Ectodermal cell (in vitro differentiated cells): ENCODE results near the gene CHCHD3.

ENCODE experiments used
- H3K27ac ChIP-seq: 2 replicates; pipeline ENCODE4 v1.7.0; 2013; ENCODE audit warnings: mild to moderate bottlenecking, low read depth, low read length; ENCODE audit not compliant: insufficient read depth, poor library complexity, severe bottlenecking
- H3K27me3 ChIP-seq: 2 replicates; pipeline ENCODE4 v1.7.0; 2013; ENCODE audit warnings: mild to moderate bottlenecking, low read length; ENCODE audit not compliant: insufficient read depth, control insufficient read depth, poor library complexity, severe bottlenecking
- H3K36me3 ChIP-seq: one replicate; pipeline ENCODE4 v1.7.0; 2013; ENCODE audit warnings: low read length; ENCODE audit not compliant: control insufficient read depth, insufficient read depth
- H3K4me1 ChIP-seq: one replicate; pipeline ENCODE4 v1.7.0; 2013; ENCODE audit warnings: low read length; ENCODE audit not compliant: control insufficient read depth, insufficient read depth
- H3K4me3 ChIP-seq: 2 replicates; pipeline ENCODE4 v1.7.0; 2013; ENCODE audit warnings: low read depth, low read length, control low read depth; ENCODE audit not compliant: insufficient read depth
- H3K9me3 ChIP-seq: 2 replicates; pipeline ENCODE4 v1.7.0; 2013; ENCODE audit warnings: mild to moderate bottlenecking, low read length, moderate library complexity; ENCODE audit not compliant: control insufficient read depth
- WGBS, 2 experiments: methylation state at CpG; one replicate each; pipeline ENCODE4 v1.1.7; 2013; ENCODE audit warnings: missing lambda C conversion rate in 2 of 2; 5-methylcytosine and 5-hydroxymethylcytosine counted together

Gene CHCHD3

GRCh38 chr7:132842478-132842877 is 239.4 kb downstream of the CHCHD3 start:
- 92 to 94% methylated on average over 4 of the region's 4 CpGs for WGBS, 2 experiments
- Histone ChIP-seq H3K36me3 (no peaks in the 10 kb centered on the region), H3K9me3 (no peaks in the 10 kb centered on the region), H3K4me3 (no peak overlapping the region), H3K27me3 (no peaks in the 10 kb centered on the region), H3K4me1 (no peaks in the 10 kb centered on the region), H3K27ac (no peak overlapping the region)

DNA sequence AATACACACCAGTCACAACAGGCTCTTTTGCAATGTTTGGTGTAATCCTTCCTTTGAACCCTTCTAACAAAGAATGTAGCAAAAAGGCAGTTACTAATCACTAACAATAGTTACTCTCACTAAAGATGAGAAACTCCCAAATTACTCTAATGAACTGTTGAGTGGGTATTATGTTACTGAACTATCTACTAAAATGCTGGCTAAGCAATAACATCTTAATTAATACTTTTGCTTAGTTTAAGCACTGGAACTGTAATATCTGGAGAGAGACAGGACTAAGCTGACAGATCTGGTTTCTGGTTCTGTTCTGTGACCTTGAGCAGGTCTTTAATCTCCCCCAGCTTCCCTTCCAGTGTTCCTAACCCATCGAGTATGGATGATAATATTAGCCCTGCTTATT is 241.7 kb downstream of the CHCHD3 start:
- no peaks in the 10 kb centered on the region for H3K36me3 ChIP-seq
- H3K27ac ChIP-seq, result no peak overlapping the region
- H3K4me1 ChIP-seq, result no peaks in the 10 kb centered on the region
- 100% methylated on average over 1 of the region's 1 CpG; no CpG with 5 or more reads in 1 of the 2 experiments for WGBS, 2 experiments
- no peaks in the 10 kb centered on the region for H3K9me3 ChIP-seq
- no peaks in the 10 kb centered on the region for H3K27me3 ChIP-seq
- no peak overlapping the region for H3K4me3 ChIP-seq

DNA sequence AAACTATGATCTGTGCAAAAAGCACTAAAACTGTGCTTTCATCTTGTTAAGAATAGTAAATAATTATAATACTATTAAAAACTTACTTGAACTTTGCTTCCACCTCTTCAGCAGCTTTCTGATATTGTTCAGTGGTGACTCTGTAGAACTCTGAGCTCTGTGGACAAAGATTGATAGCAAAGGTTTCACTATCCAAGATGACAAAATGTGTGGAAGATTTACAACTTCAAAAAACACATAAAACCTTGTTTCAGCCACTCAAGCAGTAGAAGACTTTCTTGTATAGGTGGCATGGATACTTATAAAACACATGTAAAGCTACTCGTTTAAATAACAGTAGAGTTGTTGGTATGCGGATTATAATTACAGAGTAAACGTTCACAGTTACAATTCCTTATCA is 243.6 kb downstream of the CHCHD3 start:
- 80 to 84% methylated on average over 1 to 3 of the region's 3 CpGs for WGBS, 2 experiments
- no peaks in the 10 kb centered on the region for H3K36me3 ChIP-seq
- no peaks in the 10 kb centered on the region for H3K4me1 ChIP-seq
- H3K4me3 ChIP-seq, result no peak overlapping the region
- H3K27ac ChIP-seq, result no peak overlapping the region
- H3K27me3 ChIP-seq, result no peaks in the 10 kb centered on the region
- no peaks in the 10 kb centered on the region for H3K9me3 ChIP-seq

GRCh38 chr7:132837529-132837928 is 244.4 kb downstream of the CHCHD3 start:
- Histone ChIP-seq H3K27me3 (no peaks in the 10 kb centered on the region), H3K36me3 (no peaks in the 10 kb centered on the region), H3K9me3 (no peaks in the 10 kb centered on the region), H3K4me3 (no peak overlapping the region), H3K4me1 (no peaks in the 10 kb centered on the region), H3K27ac (no peak overlapping the region)
- 92 to 98% methylated on average over 1 to 3 of the region's 3 CpGs for WGBS, 2 experiments

- Histone ChIP-seq H3K4me3 (no peak overlapping the region), H3K27ac (no peak overlapping the region), H3K36me3 (no peaks in the 10 kb centered on the region), H3K4me1 (no peaks in the 10 kb centered on the region), H3K9me3 (no peaks in the 10 kb centered on the region), H3K27me3 (no peaks in the 10 kb centered on the region)
- 87 to 88% methylated on average over 1 of the region's 1 CpG for WGBS, 2 experiments
Measured at GRCh38 chr7:132836746-132837145, 245.1 kb downstream of the CHCHD3 start.

DNA sequence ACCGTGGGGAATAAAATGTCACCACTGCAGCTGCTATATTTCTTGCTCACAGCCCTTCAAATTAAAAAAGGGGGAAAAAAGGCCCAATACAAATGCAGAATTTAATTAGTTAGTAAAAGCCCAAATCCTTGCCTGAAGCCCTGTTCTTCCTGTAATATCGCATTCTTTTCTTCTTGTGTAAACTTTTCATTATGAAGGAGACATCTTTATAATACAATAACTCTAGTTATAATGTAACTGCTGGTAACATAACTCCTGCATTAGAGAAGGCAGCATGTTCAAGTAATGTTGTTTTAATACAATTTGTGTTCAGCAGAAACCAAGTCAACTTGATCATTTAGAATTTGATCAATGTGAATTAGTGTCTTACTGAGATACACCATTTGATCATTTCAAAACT is 250.9 kb downstream of the CHCHD3 start:
- Histone ChIP-seq H3K27me3 (no peaks in the 10 kb centered on the region), H3K27ac (no peak overlapping the region), H3K4me1 (no peaks in the 10 kb centered on the region), H3K9me3 (no peaks in the 10 kb centered on the region), H3K4me3 (no peak overlapping the region), H3K36me3 (no peaks in the 10 kb centered on the region)
- WGBS, 2 experiments, result 91 to 100% methylated on average over 1 to 2 of the region's 2 CpGs

DNA sequence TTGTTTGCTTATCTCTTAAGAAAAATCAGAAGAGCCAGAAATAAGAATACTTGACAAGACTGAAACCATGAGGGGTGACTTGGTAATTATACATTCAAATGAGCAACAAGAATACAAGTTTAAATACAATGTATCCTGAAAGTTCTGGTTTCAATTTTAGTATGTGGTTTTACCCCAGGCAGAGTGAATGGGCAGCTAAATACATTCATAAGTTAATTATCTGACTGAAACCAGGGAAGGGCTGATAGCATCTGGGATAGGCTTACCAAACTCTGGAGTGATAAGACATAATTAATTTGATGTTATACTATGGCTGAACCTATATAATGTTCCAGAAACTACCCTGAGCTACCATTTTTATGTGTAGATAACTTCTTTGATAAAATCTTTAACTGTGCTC is 253.4 kb downstream of the CHCHD3 start:
- H3K4me3 ChIP-seq, result no peak overlapping the region
- H3K4me1 ChIP-seq, result no peaks in the 10 kb centered on the region
- H3K36me3 ChIP-seq, result no peaks in the 10 kb centered on the region
- H3K27ac ChIP-seq, result no peak overlapping the region
- H3K27me3 ChIP-seq, result no peaks in the 10 kb centered on the region
- H3K9me3 ChIP-seq, result no peaks in the 10 kb centered on the region

DNA sequence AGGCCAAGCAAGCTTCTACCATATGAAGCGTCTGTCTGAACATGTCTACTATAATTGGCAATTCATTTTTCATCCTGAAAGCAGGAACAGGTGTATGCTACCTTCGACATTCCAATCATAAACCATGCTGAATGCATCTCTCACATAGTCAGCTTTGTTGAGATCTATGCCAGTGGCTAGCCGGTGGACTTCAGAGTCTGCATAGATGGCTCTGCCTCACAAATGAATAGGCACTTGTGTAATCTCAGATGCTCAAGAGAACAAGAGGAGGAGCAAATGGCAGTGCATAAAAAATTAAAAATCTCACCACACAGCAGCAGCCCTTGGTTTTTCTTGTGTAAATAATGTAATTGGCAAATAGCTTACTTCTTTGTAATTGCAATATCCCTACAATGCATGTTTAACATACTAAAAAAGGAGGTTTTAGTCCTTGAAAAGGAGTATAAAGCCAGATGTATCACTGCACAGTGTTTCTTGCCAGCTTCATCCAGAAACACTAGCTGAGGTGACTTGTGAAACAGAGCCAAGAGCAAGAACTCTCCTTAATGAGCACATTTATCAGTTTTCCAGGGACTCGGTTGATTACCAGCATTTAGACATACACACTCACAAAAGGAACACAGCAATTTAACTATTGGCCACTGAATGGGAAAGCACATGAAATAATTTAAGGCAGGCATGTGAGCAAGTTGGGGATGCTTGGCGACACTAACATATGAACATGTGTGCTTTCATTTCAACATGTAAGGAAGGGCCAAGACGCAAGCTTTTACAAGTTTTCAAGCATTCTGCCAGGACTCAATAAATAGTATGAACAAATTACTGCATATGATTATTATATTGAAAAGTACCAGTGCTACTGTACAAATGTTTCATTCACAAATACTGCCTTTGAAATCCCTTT is 255.7 kb downstream of the CHCHD3 start:
- Histone ChIP-seq H3K36me3 (no peaks in the 10 kb centered on the region), H3K4me3 (no peak overlapping the region), H3K27ac (no peak overlapping the region), H3K4me1 (no peaks in the 10 kb centered on the region), H3K9me3 (no peaks in the 10 kb centered on the region), H3K27me3 (no peaks in the 10 kb centered on the region)
- WGBS, 2 experiments, result 94% methylated on average over 6 of the region's 6 CpGs

- H3K36me3 ChIP-seq, result no peaks in the 10 kb centered on the region
- H3K4me3 ChIP-seq, result no peak overlapping the region
- 89 to 97% methylated on average over 2 of the region's 2 CpGs for WGBS, 2 experiments
Measured at GRCh38 chr7:132825222-132825621, 256.7 kb downstream of the CHCHD3 start.

GRCh38 chr7:132819648-132820047 is 262.2 kb downstream of the CHCHD3 start:
- Histone ChIP-seq H3K9me3 (no peaks in the 10 kb centered on the region), H3K4me3 (no peak overlapping the region), H3K27me3 (no peaks in the 10 kb centered on the region), H3K4me1 (no peaks in the 10 kb centered on the region), H3K36me3 (no peaks in the 10 kb centered on the region), H3K27ac (no peak overlapping the region)
- WGBS, 2 experiments, result 92% methylated on average over 7 of the region's 7 CpGs

More at GRCh38 chr7:132825222-132825621, 256.7 kb downstream of the CHCHD3 start:
- Histone ChIP-seq H3K4me1 (no peaks in the 10 kb centered on the region), H3K27me3 (no peaks in the 10 kb centered on the region), H3K27ac (no peak overlapping the region), H3K9me3 (no peaks in the 10 kb centered on the region)
